ENCODE data around the gene NSUN2. TPM values are rescaled to one million over a fixed set of nuclear protein-coding genes. Genes with fewer than 3 reads are reported as not detected.

Gene NSUN2
- total and polyA plus RNA-seq, 2 experiments from 2014 or later, result 65.4 to 112 TPM

DNA sequence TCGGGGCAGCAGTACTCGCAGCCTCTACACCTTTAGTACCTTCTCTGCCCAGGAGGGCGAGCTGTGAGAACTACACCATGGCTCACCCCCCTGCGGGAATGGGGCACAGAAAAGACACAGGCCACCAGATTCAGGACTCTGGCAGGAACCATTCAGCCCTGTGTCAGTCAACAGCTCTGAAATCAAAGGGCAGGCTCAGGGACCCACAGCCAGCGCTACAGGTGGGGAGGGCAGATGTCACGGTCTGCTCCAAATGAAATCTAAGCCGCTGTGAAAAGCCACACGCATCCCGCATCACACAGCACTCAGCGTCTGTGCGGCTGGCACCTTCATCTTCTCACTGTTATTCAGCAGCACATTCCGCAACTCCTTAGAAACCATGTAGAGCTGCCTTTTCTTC, 27.9 kb downstream of the NSUN2 start (continued):
- TF ChIP-seq ZNF462 (CRISPR knock-in tag; IDR thresholded peaks at IDR 0.05) (no peak), NANOG (IDR thresholded peaks at IDR 0.05; ENCODE audit: borderline replicate concordance) (no peak), ZNF114 (CRISPR knock-in tag; IDR thresholded peaks at IDR 0.05) (no peak)
- TF ChIP-seq, protein P1, sequence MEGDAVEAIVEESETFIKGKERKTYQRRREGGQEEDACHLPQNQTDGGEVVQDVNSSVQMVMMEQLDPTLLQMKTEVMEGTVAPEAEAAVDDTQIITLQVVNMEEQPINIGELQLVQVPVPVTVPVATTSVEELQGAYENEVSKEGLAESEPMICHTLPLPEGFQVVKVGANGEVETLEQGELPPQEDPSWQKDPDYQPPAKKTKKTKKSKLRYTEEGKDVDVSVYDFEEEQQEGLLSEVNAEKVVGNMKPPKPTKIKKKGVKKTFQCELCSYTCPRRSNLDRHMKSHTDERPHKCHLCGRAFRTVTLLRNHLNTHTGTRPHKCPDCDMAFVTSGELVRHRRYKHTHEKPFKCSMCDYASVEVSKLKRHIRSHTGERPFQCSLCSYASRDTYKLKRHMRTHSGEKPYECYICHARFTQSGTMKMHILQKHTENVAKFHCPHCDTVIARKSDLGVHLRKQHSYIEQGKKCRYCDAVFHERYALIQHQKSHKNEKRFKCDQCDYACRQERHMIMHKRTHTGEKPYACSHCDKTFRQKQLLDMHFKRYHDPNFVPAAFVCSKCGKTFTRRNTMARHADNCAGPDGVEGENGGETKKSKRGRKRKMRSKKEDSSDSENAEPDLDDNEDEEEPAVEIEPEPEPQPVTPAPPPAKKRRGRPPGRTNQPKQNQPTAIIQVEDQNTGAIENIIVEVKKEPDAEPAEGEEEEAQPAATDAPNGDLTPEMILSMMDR (conservative IDR thresholded peaks at IDR 0.05; ENCODE audit: low read depth in 2 of 2), result no peak

- Mint-ChIP-seq H3K27me3 (ENCODE audit: insufficient read depth, low read depth, poor library complexity) (peaks cover 10% of the 10 kb centered on the region), H3K27ac (no peak overlapping the region), H3K9me3 (no peaks in the 10 kb centered on the region), H3K4me3 (no peak overlapping the region), H3K36me3 (ENCODE audit: low read depth) (peaks cover 97% of the 10 kb centered on the region), H3K4me1 (no peaks in the 10 kb centered on the region)
- Histone ChIP-seq H2AFZ (no peak overlapping the region), H3K4me3 (no peak overlapping the region), H3K27ac (ENCODE audit: low read depth) (no peak overlapping the region), H4K20me1 (replicated peaks; ENCODE audit: insufficient read depth) (peaks cover 52% of the 10 kb centered on the region), H3F3A (replicated peaks; ENCODE audit: low read depth) (no peaks in the 10 kb centered on the region), H3K9me2 (ENCODE audit: insufficient read depth) (no peaks in the 10 kb centered on the region), H3K27me3 (ENCODE audit: insufficient read depth) (no peaks in the 10 kb centered on the region), H3K79me2 (replicated peaks; ENCODE audit: insufficient read depth) (no peaks in the 10 kb centered on the region), H3K4me2 (no peak overlapping the region), H3K36me3 (ENCODE audit: insufficient read depth) (peaks cover 79% of the 10 kb centered on the region), H3K4me1 (ENCODE audit: insufficient read depth) (no peaks in the 10 kb centered on the region)
- ATAC-seq, result no peak
- no peak for DNase-seq (ENCODE audit: low spot score)
- TF ChIP-seq POLR2AphosphoS5 (IDR thresholded peaks at IDR 0.05; ENCODE audit: low read depth), result no peak
- TF ChIP-seq ETS1 (IDR thresholded peaks at IDR 0.05), result no peak
- TF ChIP-seq EZH2phosphoT487 (IDR thresholded peaks at IDR 0.05; ENCODE audit: unreplicated experiment), result no peak
- TF ChIP-seq NANOG (IDR thresholded peaks at IDR 0.05; ENCODE audit: borderline replicate concordance), result no peak
- no peak for TF ChIP-seq ZNF331 (CRISPR knock-in tag; IDR thresholded peaks at IDR 0.05; ENCODE audit: low read depth)
- TF ChIP-seq JUNB (IDR thresholded peaks at IDR 0.05; ENCODE audit: unreplicated experiment), result no peak
- TF ChIP-seq CREB1 (CRISPR knock-in tag; IDR thresholded peaks at IDR 0.05; ENCODE audit: low read depth), result no peak
- TF ChIP-seq, protein P1 (conservative IDR thresholded peaks at IDR 0.05; ENCODE audit: low read depth in 2 of 2), result no peak
These were observed 28.5 kb downstream of the NSUN2 start for GRCh38 chr5:6604341-6604740.
